ENCODE data around the gene RFWD3. TPM values are rescaled to one million over a fixed set of nuclear protein-coding genes. Genes with fewer than 3 reads are reported as not detected.

Gene RFWD3
- total and polyA plus RNA-seq, 2 of the 8 experiments (the other 6 are each of a cell fraction or from before 2014, with no cell fraction given): 67.1 to 114 TPM

GRCh38 chr16:74661064-74661463 lies 5.6 kb downstream of the RFWD3 start:
- Histone ChIP-seq H3K23ac (ENCODE audit: insufficient read length) (no peak overlapping the region), H3K9ac (replicated peaks in 1 of 4; ENCODE audit: extremely low read depth in 1 of 4, low read depth in 3 of 4, low read length in 3 of 4) (no peak overlapping the region), H3K4me2 (ENCODE audit: insufficient read depth in 1 of 2, low read depth in 2 of 2, low read length in 2 of 2) (no peak overlapping the region), H3K79me2 (ENCODE audit: control insufficient read depth in 1 of 2, insufficient read depth in 2 of 2, low read length in 2 of 2) (peaks cover 34 to 98% of the 10 kb centered on the region in 2 experiments), H3K4me1 (replicated peaks in 1 of 4; ENCODE audit: control insufficient read depth in 3 of 4, insufficient read depth in 4 of 4, low read length in 3 of 4) (peaks cover 0 to 3% (median 0%) of the 10 kb centered on the region in 4 experiments; a peak in 1 of 7 replicates), H3K4me3 (ENCODE audit: extremely low read depth in 1 of 4, insufficient read depth in 2 of 4, low read depth in 3 of 4, low read length in 4 of 4) (no peak overlapping the region), H4K8ac (ENCODE audit: extremely low read depth, insufficient read depth, low read length) (no peak overlapping the region), H2BK5ac (ENCODE audit: low read depth, low read length) (no peak overlapping the region), H3K79me1 (ENCODE audit: low read depth, low read length) (peaks cover 18% of the 10 kb centered on the region), H3K9me3 (ENCODE audit: insufficient read depth in 2 of 2, low read depth in 1 of 2, low read length in 1 of 2) (no peaks in the 10 kb centered on the region; a peak in 1 of 4 replicates), H3K4ac (replicated peaks; ENCODE audit: insufficient read length, low read depth, low read length) (no peak overlapping the region), H3K27ac (ENCODE audit: low read depth, low read length) (no peak overlapping the region), H2BK12ac (ENCODE audit: low read depth, low read length) (no peak overlapping the region), H4K20me1 (replicated peaks in 1 of 2; ENCODE audit: control insufficient read depth in 1 of 2, insufficient read depth in 2 of 2, low read length in 2 of 2) (peaks cover 32 to 34% of the 10 kb centered on the region in 2 experiments), H2BK120ac (replicated peaks; ENCODE audit: low read depth, low read length) (no peak overlapping the region), H4K91ac (replicated peaks; ENCODE audit: insufficient read length, low read length) (no peak overlapping the region), H4K5ac (ENCODE audit: insufficient read length, low read depth, low read length) (no peak overlapping the region), H3K23me2 (ENCODE audit: low read depth, low read length) (peaks cover 2% of the 10 kb centered on the region; the same call in 1 of the 2 replicates), H2BK20ac (ENCODE audit: low read length) (no peak overlapping the region), H2AK5ac (ENCODE audit: low read depth, low read length) (no peak overlapping the region), H3K18ac (ENCODE audit: extremely low read depth, low read length) (no peak overlapping the region), H3K27me3 (replicated peaks in 1 of 4; ENCODE audit: control insufficient read depth in 3 of 4, extremely low read depth in 1 of 4, insufficient read depth in 3 of 4, low read length in 3 of 4) (no peaks in the 10 kb centered on the region), H3K14ac (ENCODE audit: insufficient read length) (no peak overlapping the region), H2BK15ac (ENCODE audit: low read length) (no peak overlapping the region), H3K56ac (replicated peaks; ENCODE audit: insufficient read length, low read depth, low read length) (no peak overlapping the region), H2AFZ (ENCODE audit: low read length) (no peak overlapping the region), H3K36me3 (ENCODE audit: control insufficient read depth in 2 of 4, insufficient read depth in 4 of 4, low read length in 3 of 4) (peaks cover 35 to 93% (median 70%) of the 10 kb centered on the region in 4 experiments)
- POLR2A ChIA-PET (ENCODE audit: partially characterized antibody): no interaction called here
- no peak for DNase-seq (ENCODE audit: low read depth in 1 of 2, low spot score in 2 of 2)
- no peak for FAIRE-seq
- CTCF ChIA-PET (ENCODE audit: partially characterized antibody): interaction anchor here (0.6 kb wide), 1 partner anchor 134 kb away, joined by 3 read pairs; no protein-coding TSS in a partner anchor
- 96% methylated on average over 5 of the region's 5 CpGs; no CpG with 5 or more reads in 1 of the 2 experiments for WGBS, 2 experiments (ENCODE audit: extremely low coverage in 1 of 2, insufficient coverage in 1 of 2, insufficient read length in 1 of 2, insufficient replicate concordance in 2 of 2, low coverage in 1 of 2, low lambda C conversion rate in 2 of 2, missing lambda C conversion rate in 1 of 2)
- TF ChIP-seq POLR2AphosphoS5 (IDR thresholded peaks at IDR 0.05; ENCODE audit: low read depth, low read length) (peak; percentile 26; the same call in 1 of the 2 replicates), POU5F1 (IDR thresholded peaks at IDR 0.05; ENCODE audit: low read depth, low read length) (no peak)

Measured in H1 (cell line).